HCT116 (cell line): Measurements from ENCODE around the gene ACACA. TPM values are rescaled to one million over a fixed set of nuclear protein-coding genes. Genes with fewer than 3 reads are reported as not detected.

Experiments
- ATAC-seq: fragments of 200-7000 bp; cut with Tn5 transposase; 2 replicates; pipeline ENCODE4 v1.9.1; 2020; ENCODE audit warnings: mild to moderate bottlenecking, moderate library complexity
- BruUV-seq: library from RNA; stranded (reverse); fragments of 400-500 nt; replicated peaks from 2 replicates; lab custom pipeline; 2021; lab: Mats Ljungman, UMichigan
- CTCF ChIA-PET: fragments of 300-600 bp; sonication (Branson Sonifier 250); formaldehyde crosslinking; loops from one replicate; lab custom pipeline; 2021; ENCODE audit warnings: antibody characterized with exemption; lab: Charles Lee
- POLR2A ChIA-PET: fragments of 300-600, 350-600 bp; sonication (Branson Sonifier 250); formaldehyde crosslinking; loops from one replicate; lab custom pipeline; 2021; ENCODE audit warnings: antibody characterized with exemption; lab: Charles Lee
- RAD21 ChIA-PET, 2 experiments: fragments of 300-600 bp; sonication (Branson Sonifier 250); formaldehyde crosslinking; loops; one replicate each; lab custom pipeline; 2023; ENCODE audit warnings: low total read pairs in 2 of 2; ENCODE audit not compliant: uncharacterized antibody in 2 of 2, unreplicated experiment in 2 of 2, low non-redundant PET in 1 of 2; lab: Charles Lee
- DNase-seq: peaks from one replicate; pipeline ENCODE4 v3.0.0-alpha.2; 2010; ENCODE audit warnings: low read depth, low spot score
- H2AFZ ChIP-seq: fragments of 200-600 bp; shearing (Covaris generic), sonication (generic); 2 replicates; pipeline ENCODE4 v1.6.1; 2017; ENCODE audit warnings: low read depth, mixed run types, mixed read lengths, antibody characterized with exemption, low read length; ENCODE audit not compliant: poor library complexity, severe bottlenecking
- H3K27ac ChIP-seq: 2 replicates; pipeline ENCODE4 v1.5.1; 2012; ENCODE audit warnings: low read depth, low read length
- H3K27me3 ChIP-seq: fragments of 200-600 bp; sonication (generic); 2 replicates; pipeline ENCODE4 v1.6.1; 2016; ENCODE audit warnings: mixed run types, low read length, mixed read lengths; ENCODE audit not compliant: insufficient read depth
- H3K36me3 ChIP-seq, 2 experiments: fragments of 200-500 bp in 1 of 2; fragments of 200-600 bp in 1 of 2; sonication (Bioruptor generic) in 1 of 2; sonication (generic) in 1 of 2; 2 replicates each; pipeline versions ENCODE4 v1.5.1 to v1.6.1; 2014 to 2016; ENCODE audit warnings: low read length in 2 of 2, inconsistent platforms in 1 of 2, mixed read lengths in 1 of 2, mixed run types in 1 of 2; ENCODE audit not compliant: insufficient read depth in 2 of 2, control insufficient read depth in 1 of 2
- H3K4me1 ChIP-seq, 2 experiments: fragments of 200-600 bp in 1 of 2; sonication (generic) in 1 of 2; 2 replicates each; pipeline versions ENCODE4 v1.5.1 to v1.6.1; 2012 to 2017; ENCODE audit warnings: low read length in 2 of 2, inconsistent platforms in 1 of 2, mild to moderate bottlenecking in 1 of 2, mixed read lengths in 1 of 2, mixed run types in 1 of 2, moderate library complexity in 1 of 2; ENCODE audit not compliant: insufficient read depth in 2 of 2, control insufficient read depth in 1 of 2
- H3K4me2 ChIP-seq: fragments of 200-600 bp; sonication (generic); 2 replicates; pipeline ENCODE4 v1.6.1; 2017; ENCODE audit warnings: mixed run types, low read length, mixed read lengths
- H3K4me3 ChIP-seq, 2 experiments: fragments of 200-600 bp in 1 of 2; sonication (generic) in 1 of 2; replicated peaks in 1 of 2; 2 replicates each; pipeline ENCODE4 v1.5.1; 2011 to 2016; ENCODE audit warnings: low read length in 2 of 2, control low read depth in 1 of 2, low read depth in 1 of 2, mild to moderate bottlenecking in 1 of 2, mixed read lengths in 1 of 2, mixed run types in 1 of 2
- H3K79me2 ChIP-seq: fragments of 200-600 bp; sonication (generic); 2 replicates; pipeline ENCODE4 v1.6.1; 2017; ENCODE audit warnings: mild to moderate bottlenecking, mixed run types, low read length, moderate library complexity, mixed read lengths; ENCODE audit not compliant: insufficient read depth
- H3K9ac ChIP-seq: fragments of 200-600 bp; sonication (generic); 2 replicates; pipeline ENCODE4 v1.6.1; 2016; ENCODE audit warnings: low read length, mixed read lengths
- H3K9me2 ChIP-seq: fragments of 200-600 bp; sonication (generic), shearing (Covaris generic); 2 replicates; pipeline ENCODE4 v1.6.1; 2017; ENCODE audit warnings: mixed run types, mild to moderate bottlenecking, moderate library complexity; ENCODE audit not compliant: insufficient read depth
- H3K9me3 ChIP-seq, 2 experiments: fragments of 200-500 bp in 1 of 2; fragments of 200-600 bp in 1 of 2; sonication (Bioruptor generic) in 1 of 2; sonication (generic) in 1 of 2; 2 replicates each; pipeline ENCODE4 v1.6.1; 2014 to 2017; ENCODE audit warnings: low read length in 2 of 2, mixed read lengths in 2 of 2, inconsistent platforms in 1 of 2, low read depth in 1 of 2, mild to moderate bottlenecking in 1 of 2, mixed run types in 1 of 2, moderate library complexity in 1 of 2; ENCODE audit not compliant: control insufficient read depth in 1 of 2, insufficient read depth in 1 of 2
- H4K20me1 ChIP-seq: fragments of 200-600 bp; sonication (generic), shearing (Covaris generic); 2 replicates; pipeline ENCODE4 v1.6.1; 2017; ENCODE audit warnings: mixed run types, mild to moderate bottlenecking, moderate library complexity; ENCODE audit not compliant: insufficient read depth
- CEBPB ChIP-seq: IDR thresholded peaks from 2 replicates; pipeline ENCODE4 v1.6.1; 2012; ENCODE audit warnings: low read depth
- EZH2 ChIP-seq: fragments of 200-600 bp; sonication (generic); IDR thresholded peaks from 2 replicates; pipeline ENCODE4 v1.6.1; 2017; ENCODE audit warnings: antibody characterized with exemption, mixed run types
- JUND ChIP-seq: IDR thresholded peaks from 2 replicates; pipeline ENCODE4 v1.6.1; 2012
- POLR2A ChIP-seq: IDR thresholded peaks from 2 replicates; pipeline ENCODE4 v1.7.0; 2011; ENCODE audit warnings: borderline replicate concordance; ENCODE audit not compliant: insufficient read depth, insufficient read length; ENCODE audit errors: extremely low read depth
- POLR2AphosphoS5 ChIP-seq: IDR thresholded peaks from 2 replicates; pipeline ENCODE4 v1.6.1; 2011; ENCODE audit warnings: mild to moderate bottlenecking, low read depth, low read length, moderate library complexity
- RAD21 ChIP-seq: IDR thresholded peaks from 2 replicates; pipeline ENCODE4 v1.6.1; 2012; ENCODE audit warnings: low read depth, mild to moderate bottlenecking
- TCF7L2 ChIP-seq: IDR thresholded peaks from 2 replicates; pipeline ENCODE4 v1.7.0; 2011; ENCODE audit warnings: borderline replicate concordance, inconsistent platforms; ENCODE audit not compliant: insufficient read depth, insufficient read length; ENCODE audit errors: extremely low read depth
- ZFX ChIP-seq: fragments of 450-650 bp; IDR thresholded peaks from 2 replicates; pipeline ENCODE4 v1.6.1; 2017
- ZNF274 ChIP-seq: fragments of 200-500 bp; sonication (Bioruptor generic); IDR thresholded peaks from 2 replicates; pipeline ENCODE4 v1.6.1; 2014; ENCODE audit warnings: mild to moderate bottlenecking, low read depth, low read length, inconsistent platforms
- intact Hi-C: fragments of 100-400 bp; cut with micrococcal nuclease; formaldehyde crosslinking; loops from 2 replicates; pipeline ENCODE4 v1.10.0; 2022
- total RNA-seq: library from RNA; stranded (reverse); gene quantifications from one replicate; pipeline ENCODE4 v1.2.1, GENCODE V29; 2021; ENCODE audit not compliant: unreplicated experiment
- TF ChIP-seq, protein P1 (sequence below): IDR thresholded peaks from 2 replicates; pipeline ENCODE4 v1.6.1; 2012
- TF ChIP-seq, protein P2 (sequence below), 3 experiments: fragments of 200-600 bp in 1 of 3; sonication (generic) in 1 of 3; IDR thresholded peaks in 2 of 3; conservative IDR thresholded peaks in 1 of 3; 2 replicates each; pipeline ENCODE4 v1.5.1; 2012 to 2017; ENCODE audit warnings: low read depth in 2 of 3, low read length in 2 of 3, antibody characterized with exemption in 1 of 3, borderline replicate concordance in 1 of 3, control low read depth in 1 of 3, mild to moderate bottlenecking in 1 of 3, mixed read lengths in 1 of 3, mixed run types in 1 of 3, moderate library complexity in 1 of 3; ENCODE audit not compliant: insufficient read depth in 1 of 3

Gene ACACA
- total RNA-seq, 1 experiment from 2014 or later, result 161 TPM

DNA sequence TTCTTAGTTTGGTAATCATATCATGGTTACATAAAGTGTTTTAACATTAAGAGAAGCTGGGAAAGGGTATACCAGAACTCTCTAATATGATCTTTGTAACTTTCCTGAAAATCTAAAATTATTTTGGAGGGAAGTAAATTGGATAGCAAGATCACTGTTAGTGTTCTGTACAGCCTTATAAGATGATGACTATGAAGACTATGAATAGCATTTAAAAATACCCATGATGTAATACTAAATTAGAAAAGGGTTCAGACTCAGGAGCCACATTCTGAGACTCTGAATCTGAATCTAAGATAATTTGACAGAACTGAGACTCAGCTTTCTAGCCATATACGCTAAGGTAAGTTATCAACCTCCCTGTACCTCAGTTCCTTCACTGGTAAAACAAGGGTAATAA lies 238.9 kb downstream of the ACACA start:
- no TSS peak for BruUV-seq
- no peaks in the 10 kb centered on the region for H3K27me3 ChIP-seq
- peaks cover 5% of the 10 kb centered on the region; the same call in 1 of the 2 replicates for H4K20me1 ChIP-seq
- H3K79me2 ChIP-seq, result peaks cover 5% of the 10 kb centered on the region; the same call in 1 of the 2 replicates
- H3K4me1 ChIP-seq, result no peaks in the 10 kb centered on the region
- no peak overlapping the region for H3K4me2 ChIP-seq
- ATAC-seq (no peak), DNase-seq (no peak)
- H3K36me3 ChIP-seq, result peaks cover 0 to 3% of the 10 kb centered on the region in 2 experiments; a peak in 1 of 4 replicates
- no peaks in the 10 kb centered on the region for H3K9me2 ChIP-seq
- no peak overlapping the region for H3K9ac ChIP-seq
- TF ChIP-seq CEBPB (no peak), EZH2 (no peak), ZFX (no peak), ZNF274 (no peak), RAD21 (no peak), JUND (no peak), POLR2AphosphoS5 (no peak), TCF7L2 (no peak), POLR2A (no peak)
- TF ChIP-seq, protein P1, sequence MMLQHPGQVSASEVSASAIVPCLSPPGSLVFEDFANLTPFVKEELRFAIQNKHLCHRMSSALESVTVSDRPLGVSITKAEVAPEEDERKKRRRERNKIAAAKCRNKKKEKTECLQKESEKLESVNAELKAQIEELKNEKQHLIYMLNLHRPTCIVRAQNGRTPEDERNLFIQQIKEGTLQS, result no peak
- TF ChIP-seq, protein P2, sequence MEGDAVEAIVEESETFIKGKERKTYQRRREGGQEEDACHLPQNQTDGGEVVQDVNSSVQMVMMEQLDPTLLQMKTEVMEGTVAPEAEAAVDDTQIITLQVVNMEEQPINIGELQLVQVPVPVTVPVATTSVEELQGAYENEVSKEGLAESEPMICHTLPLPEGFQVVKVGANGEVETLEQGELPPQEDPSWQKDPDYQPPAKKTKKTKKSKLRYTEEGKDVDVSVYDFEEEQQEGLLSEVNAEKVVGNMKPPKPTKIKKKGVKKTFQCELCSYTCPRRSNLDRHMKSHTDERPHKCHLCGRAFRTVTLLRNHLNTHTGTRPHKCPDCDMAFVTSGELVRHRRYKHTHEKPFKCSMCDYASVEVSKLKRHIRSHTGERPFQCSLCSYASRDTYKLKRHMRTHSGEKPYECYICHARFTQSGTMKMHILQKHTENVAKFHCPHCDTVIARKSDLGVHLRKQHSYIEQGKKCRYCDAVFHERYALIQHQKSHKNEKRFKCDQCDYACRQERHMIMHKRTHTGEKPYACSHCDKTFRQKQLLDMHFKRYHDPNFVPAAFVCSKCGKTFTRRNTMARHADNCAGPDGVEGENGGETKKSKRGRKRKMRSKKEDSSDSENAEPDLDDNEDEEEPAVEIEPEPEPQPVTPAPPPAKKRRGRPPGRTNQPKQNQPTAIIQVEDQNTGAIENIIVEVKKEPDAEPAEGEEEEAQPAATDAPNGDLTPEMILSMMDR (IDR thresholded peaks at IDR 0.05 in 2 of 3, conservative IDR thresholded peaks at IDR 0.05 in 1 of 3; ENCODE audit: borderline replicate concordance in 1 of 3, insufficient read depth in 1 of 3, low read depth in 2 of 3, low read length in 2 of 3), result no peak
- intact Hi-C loops, result no loop called here
- POLR2A ChIA-PET, result no interaction called here
- CTCF ChIA-PET, result no interaction called here
- RAD21 ChIA-PET, result no interaction called here
- no peak overlapping the region for H3K4me3 ChIP-seq
- H3K27ac ChIP-seq, result no peak overlapping the region
- H2AFZ ChIP-seq, result no peak overlapping the region
- H3K9me3 ChIP-seq, result no peaks in the 10 kb centered on the region
